Esophagus muscularis mucosa (tissue), 4 donors: ENCODE measurements around the gene NDUFAF8.

Experiments used
- EP300 ChIP-seq: sonication (generic); formaldehyde crosslinking; IDR thresholded peaks from one replicate; pipeline ENCODE4 v1.6.1; 2017; ENCODE audit warnings: antibody characterized with exemption
- POLR2A ChIP-seq: fragments of 450-650 bp; IDR thresholded peaks from one replicate; pipeline ENCODE4 v1.6.1; 2017; ENCODE audit warnings: antibody characterized with exemption, moderate library complexity, mild to moderate bottlenecking, low read depth
- POLR2AphosphoS5 ChIP-seq, 2 donors: sonication (generic); formaldehyde crosslinking; IDR thresholded peaks; one replicate each; pipeline ENCODE4 v1.6.1; 2017; ENCODE audit warnings: antibody characterized with exemption in 2 of 2
- TF ChIP-seq, protein P1 (sequence below), 3 experiments: fragments of 200-600 bp in 2 of 3; fragments of 450-650 bp in 1 of 3; sonication (generic) in 2 of 3; IDR thresholded peaks; one replicate each; pipeline ENCODE4 v1.5.1; 2017 to 2019; ENCODE audit warnings: antibody characterized with exemption in 3 of 3, mild to moderate bottlenecking in 2 of 3, moderate library complexity in 1 of 3

DNA sequence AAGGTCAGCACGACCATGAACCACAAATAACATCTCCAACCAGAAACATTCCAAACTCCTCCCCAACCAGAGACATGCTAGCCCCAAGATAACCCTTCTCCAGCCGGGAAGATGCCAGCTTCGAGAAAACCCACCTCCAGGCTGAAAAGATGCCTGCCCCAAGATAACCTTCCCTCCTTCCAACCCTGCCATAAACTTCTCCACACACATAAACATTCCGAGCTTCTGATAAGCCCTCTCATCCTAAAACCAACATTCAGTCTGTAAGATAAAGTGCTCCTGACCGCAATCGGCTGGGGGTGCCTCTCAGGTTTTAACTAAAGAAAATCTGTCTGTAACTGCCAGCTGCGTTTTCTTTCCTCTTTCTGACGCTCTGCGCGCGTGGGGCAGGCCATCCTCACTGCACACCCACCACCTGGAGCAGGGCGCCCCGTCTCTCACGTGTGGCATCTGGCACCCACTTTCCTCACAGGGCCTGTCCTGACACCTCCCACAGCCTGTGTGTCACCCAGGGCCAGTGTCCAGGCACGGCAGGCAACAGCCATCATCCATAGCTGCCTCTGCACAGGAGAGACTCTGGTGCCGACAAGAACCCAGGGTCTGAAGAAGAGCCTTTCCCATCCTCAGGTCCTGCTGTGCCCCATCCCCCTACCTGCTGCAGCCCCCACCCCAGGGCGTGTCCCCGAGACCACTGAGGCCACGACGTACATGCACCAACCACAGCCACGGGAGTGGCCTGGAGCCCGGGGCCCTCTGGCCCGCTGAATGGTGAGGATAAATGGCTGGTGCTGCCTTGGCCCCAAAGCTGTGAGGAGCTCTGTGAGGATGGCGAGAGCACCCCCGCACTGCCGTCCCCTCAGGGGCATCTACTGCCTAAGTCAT is 3.9 kb upstream of the NDUFAF8 start:
- TF ChIP-seq POLR2A (no peak), POLR2AphosphoS5 (IDR thresholded peaks at IDR 0.05) (no peak), EP300 (no peak)
- TF ChIP-seq, protein P1, sequence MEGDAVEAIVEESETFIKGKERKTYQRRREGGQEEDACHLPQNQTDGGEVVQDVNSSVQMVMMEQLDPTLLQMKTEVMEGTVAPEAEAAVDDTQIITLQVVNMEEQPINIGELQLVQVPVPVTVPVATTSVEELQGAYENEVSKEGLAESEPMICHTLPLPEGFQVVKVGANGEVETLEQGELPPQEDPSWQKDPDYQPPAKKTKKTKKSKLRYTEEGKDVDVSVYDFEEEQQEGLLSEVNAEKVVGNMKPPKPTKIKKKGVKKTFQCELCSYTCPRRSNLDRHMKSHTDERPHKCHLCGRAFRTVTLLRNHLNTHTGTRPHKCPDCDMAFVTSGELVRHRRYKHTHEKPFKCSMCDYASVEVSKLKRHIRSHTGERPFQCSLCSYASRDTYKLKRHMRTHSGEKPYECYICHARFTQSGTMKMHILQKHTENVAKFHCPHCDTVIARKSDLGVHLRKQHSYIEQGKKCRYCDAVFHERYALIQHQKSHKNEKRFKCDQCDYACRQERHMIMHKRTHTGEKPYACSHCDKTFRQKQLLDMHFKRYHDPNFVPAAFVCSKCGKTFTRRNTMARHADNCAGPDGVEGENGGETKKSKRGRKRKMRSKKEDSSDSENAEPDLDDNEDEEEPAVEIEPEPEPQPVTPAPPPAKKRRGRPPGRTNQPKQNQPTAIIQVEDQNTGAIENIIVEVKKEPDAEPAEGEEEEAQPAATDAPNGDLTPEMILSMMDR (IDR thresholded peaks at IDR 0.05), result no peak
